ENCODE measurements around the gene NT5C.

GRCh38 chr17:75091855-75092327 lies 39.7 kb downstream of the NT5C start:
- TF ChIP-seq CTCF (IDR thresholded peaks at IDR 0.05) (no peak), POLR2AphosphoS5 (IDR thresholded peaks at IDR 0.05) (no peak)

All from gastroesophageal sphincter (tissue), 3 donors.